Measurements from ENCODE around the gene CLBA1. TPM values are rescaled to one million over a fixed set of nuclear protein-coding genes. Genes with fewer than 3 reads are reported as not detected.
A peak's percentile ranks its signal among the peaks of the same experiment; 100 is the strongest.

Gene CLBA1
- total RNA-seq, 1 donor = 12.3 TPM

GRCh38 chr14:105010106-105010505 is 24.5 kb downstream of the CLBA1 start:
- no peak overlapping the region for H3K4me2 ChIP-seq (ENCODE audit: insufficient read depth, low read length)
- no peak for TF ChIP-seq CTCF (IDR thresholded peaks at IDR 0.05; ENCODE audit: extremely low read depth, low read depth, low read length)
- H4K20me1 ChIP-seq (ENCODE audit: insufficient read depth, low read length) = peaks cover 3% of the 10 kb centered on the region
- peak; percentile 62 for DNase-seq (ENCODE audit: insufficient read length, low spot score, missing footprints)
- no peak overlapping the region for H2AFZ ChIP-seq (ENCODE audit: low read length)
- peaks cover 14% of the 10 kb centered on the region for H3K4me1 ChIP-seq (ENCODE audit: insufficient read depth, low read length)
- H3K36me3 ChIP-seq (ENCODE audit: insufficient read depth, low read length) = peaks cover 31% of the 10 kb centered on the region
- H3K79me2 ChIP-seq (ENCODE audit: insufficient read depth, low read length) = peaks cover 70% of the 10 kb centered on the region
- H3K4me3 ChIP-seq (ENCODE audit: insufficient read depth, low read length) = no peak overlapping the region
- H3K9me3 ChIP-seq (ENCODE audit: low read depth, low read length) = no peaks in the 10 kb centered on the region
- H3K27me3 ChIP-seq (ENCODE audit: insufficient read depth, low read length) = no peaks in the 10 kb centered on the region
- H3K27ac ChIP-seq (ENCODE audit: low read depth, low read length) = no peak overlapping the region

- Histone ChIP-seq H3K27me3 (ENCODE audit: insufficient read depth, low read length) (no peaks in the 10 kb centered on the region), H2AFZ (ENCODE audit: low read length) (no peak overlapping the region), H4K20me1 (ENCODE audit: insufficient read depth, low read length) (peaks cover 3% of the 10 kb centered on the region), H3K36me3 (ENCODE audit: insufficient read depth, low read length) (peaks cover 31% of the 10 kb centered on the region), H3K27ac (ENCODE audit: low read depth, low read length) (no peak overlapping the region), H3K4me3 (ENCODE audit: insufficient read depth, low read length) (no peak overlapping the region), H3K9me3 (ENCODE audit: low read depth, low read length) (no peaks in the 10 kb centered on the region), H3K4me1 (ENCODE audit: insufficient read depth, low read length) (peaks cover 14% of the 10 kb centered on the region), H3K79me2 (ENCODE audit: insufficient read depth, low read length) (peaks cover 78% of the 10 kb centered on the region), H3K4me2 (ENCODE audit: insufficient read depth, low read length) (no peak overlapping the region)
- peak; percentile 62 for DNase-seq (ENCODE audit: insufficient read length, low spot score, missing footprints)
- no peak for TF ChIP-seq CTCF (IDR thresholded peaks at IDR 0.05; ENCODE audit: extremely low read depth, low read depth, low read length)
Observed at GRCh38 chr14:105010891-105011291, 25.3 kb downstream of the CLBA1 start.

- no peak for TF ChIP-seq CTCF (IDR thresholded peaks at IDR 0.05; ENCODE audit: extremely low read depth, low read depth, low read length)
- Histone ChIP-seq H3K27ac (ENCODE audit: low read depth, low read length) (no peak overlapping the region), H2AFZ (ENCODE audit: low read length) (no peak overlapping the region), H3K79me2 (ENCODE audit: insufficient read depth, low read length) (peaks cover 83% of the 10 kb centered on the region), H3K9me3 (ENCODE audit: low read depth, low read length) (no peaks in the 10 kb centered on the region), H3K4me2 (ENCODE audit: insufficient read depth, low read length) (no peak overlapping the region), H4K20me1 (ENCODE audit: insufficient read depth, low read length) (peaks cover 3% of the 10 kb centered on the region), H3K27me3 (ENCODE audit: insufficient read depth, low read length) (no peaks in the 10 kb centered on the region), H3K4me1 (ENCODE audit: insufficient read depth, low read length) (peaks cover 14% of the 10 kb centered on the region), H3K36me3 (ENCODE audit: insufficient read depth, low read length) (peaks cover 31% of the 10 kb centered on the region), H3K4me3 (ENCODE audit: insufficient read depth, low read length) (no peak overlapping the region)
- DNase-seq (ENCODE audit: insufficient read length, low spot score, missing footprints) = peak; percentile 52
Observed at GRCh38 chr14:105011312-105011990, 25.9 kb downstream of the CLBA1 start.

GRCh38 chr14:105012171-105012985 is 26.8 kb downstream of the CLBA1 start:
- H3K36me3 ChIP-seq (ENCODE audit: insufficient read depth, low read length) = peaks cover 31% of the 10 kb centered on the region
- peak overlapping the region; percentile 31 for H3K27ac ChIP-seq (ENCODE audit: low read depth, low read length)
- H4K20me1 ChIP-seq (ENCODE audit: insufficient read depth, low read length) = peaks cover 3% of the 10 kb centered on the region
- no peaks in the 10 kb centered on the region for H3K27me3 ChIP-seq (ENCODE audit: insufficient read depth, low read length)
- H3K4me1 ChIP-seq (ENCODE audit: insufficient read depth, low read length) = peaks cover 14% of the 10 kb centered on the region
- peak; percentile 53 for TF ChIP-seq CTCF (IDR thresholded peaks at IDR 0.05; ENCODE audit: extremely low read depth, low read depth, low read length)
- DNase-seq (ENCODE audit: insufficient read length, low spot score, missing footprints) = peak; percentile 78
- peak overlapping the region; percentile 25 for H2AFZ ChIP-seq (ENCODE audit: low read length)
- no peaks in the 10 kb centered on the region for H3K9me3 ChIP-seq (ENCODE audit: low read depth, low read length)
- H3K4me3 ChIP-seq (ENCODE audit: insufficient read depth, low read length) = no peak overlapping the region
- H3K79me2 ChIP-seq (ENCODE audit: insufficient read depth, low read length) = peaks cover 92% of the 10 kb centered on the region
- no peak overlapping the region for H3K4me2 ChIP-seq (ENCODE audit: insufficient read depth, low read length)
